Smooth muscle cell of the pulmonary artery (primary cell): ENCODE results near the gene HARS2. TPM values are rescaled to one million over a fixed set of nuclear protein-coding genes. Genes with fewer than 3 reads are reported as not detected.

ENCODE experiments used
- total RNA-seq: library from RNA; depleted of rRNA; stranded (reverse); fragments of >200 nt; gene quantifications from 2 replicates; pipeline ENCODE4 v1.2.3, GENCODE V29; 2014

The HARS2 gene, protein sequence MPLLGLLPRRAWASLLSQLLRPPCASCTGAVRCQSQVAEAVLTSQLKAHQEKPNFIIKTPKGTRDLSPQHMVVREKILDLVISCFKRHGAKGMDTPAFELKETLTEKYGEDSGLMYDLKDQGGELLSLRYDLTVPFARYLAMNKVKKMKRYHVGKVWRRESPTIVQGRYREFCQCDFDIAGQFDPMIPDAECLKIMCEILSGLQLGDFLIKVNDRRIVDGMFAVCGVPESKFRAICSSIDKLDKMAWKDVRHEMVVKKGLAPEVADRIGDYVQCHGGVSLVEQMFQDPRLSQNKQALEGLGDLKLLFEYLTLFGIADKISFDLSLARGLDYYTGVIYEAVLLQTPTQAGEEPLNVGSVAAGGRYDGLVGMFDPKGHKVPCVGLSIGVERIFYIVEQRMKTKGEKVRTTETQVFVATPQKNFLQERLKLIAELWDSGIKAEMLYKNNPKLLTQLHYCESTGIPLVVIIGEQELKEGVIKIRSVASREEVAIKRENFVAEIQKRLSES
- 23.7 and 28.0 TPM in 2 replicates for total RNA-seq

GRCh38 chr5:140690941-140691924, at the start of gene HARS2, which contains the start of gene HARS1:
HARS2 (plus strand) TSS chr5:140691455; CDS start chr5:140691649, 194 bp downstream.
HARS1 (minus strand) TSS chr5:140691370; CDS start chr5:140691304, 66 bp downstream.

GRCh38 chr5:140664359-140665119, 26.7 kb upstream of the HARS2 start, which contains the start of gene WDR55:
WDR55 (plus strand) TSS chr5:140664904; CDS start chr5:140664913, 9 bp downstream.

GRCh38 chr5:140673187-140673976, 17.9 kb upstream of the HARS2 start, which contains the start of gene DND1:
DND1 (minus strand) TSS chr5:140673576; CDS start chr5:140673542, 34 bp downstream.

DNA sequence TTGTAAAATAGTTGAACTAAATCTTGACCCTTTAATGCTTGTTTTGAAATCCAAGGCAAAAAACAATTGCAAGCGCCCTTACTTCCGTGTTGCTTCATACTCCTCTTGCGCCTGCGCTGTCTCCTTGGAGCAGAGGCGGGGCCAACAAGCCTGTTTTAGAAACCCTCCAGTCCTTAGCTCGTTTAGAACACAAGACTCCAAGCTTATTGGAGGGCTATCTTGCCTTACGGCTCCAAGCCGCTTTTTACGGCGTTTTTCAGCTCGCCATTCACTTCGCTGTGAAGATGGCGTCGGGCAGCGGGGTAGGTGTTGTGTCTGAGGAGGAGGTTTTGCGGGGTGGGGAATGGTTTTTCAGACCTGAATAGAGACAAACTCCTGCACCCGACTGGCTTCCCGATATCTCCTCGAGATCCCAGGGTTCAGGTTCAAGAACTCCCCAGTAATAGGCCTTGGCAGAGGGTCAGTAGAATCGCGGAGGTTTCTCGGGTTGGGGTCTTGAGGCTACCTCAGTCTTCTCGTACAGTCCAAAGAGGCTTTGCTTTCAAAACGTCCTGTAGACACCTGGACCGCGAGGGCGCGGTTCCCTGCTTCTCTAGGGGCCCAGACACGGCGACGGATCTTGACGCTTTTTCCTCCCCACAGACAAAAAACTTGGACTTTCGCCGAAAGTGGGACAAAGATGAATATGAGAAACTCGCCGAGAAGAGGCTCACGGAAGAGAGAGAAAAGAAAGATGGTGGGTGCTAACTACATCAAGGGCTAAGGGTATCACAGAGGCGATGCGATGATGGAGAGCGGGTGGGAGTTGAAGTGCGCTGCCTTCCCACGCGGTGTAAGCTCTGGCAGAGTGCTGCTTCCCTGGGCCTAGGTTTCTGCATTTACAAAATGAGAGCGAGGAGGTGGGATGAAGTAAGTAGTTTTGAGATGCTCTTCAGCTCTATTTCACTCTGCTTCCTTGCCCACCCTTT, 9.2 kb downstream of the HARS2 start, which contains the start of gene ZMAT2:
ZMAT2 (plus strand) TSS at position 271 of the 968 bp plus-strand sequence; CDS start at position 285, 14 bp downstream.

Other genes starting within 250 kb of the HARS2 start
- gene EIF4EBP3, start 143.8 kb upstream of the HARS2 start, total RNA-seq: 1.4 and 2.6 TPM in 2 replicates
- gene SRA1, start 134.0 kb upstream of the HARS2 start, total RNA-seq: 26.8 and 30.1 TPM in 2 replicates
- gene APBB3, start 126.9 kb upstream of the HARS2 start, total RNA-seq: 18.6 and 24.1 TPM in 2 replicates
- 38.0 and 39.9 TPM in 2 replicates for gene SLC35A4, start 126.6 kb upstream of the HARS2 start, total RNA-seq
- 4.8 and 5.2 TPM in 2 replicates for gene CD14, start 58.3 kb upstream of the HARS2 start, total RNA-seq
- gene TMCO6, start 52.0 kb upstream of the HARS2 start, total RNA-seq: 7.0 and 8.0 TPM in 2 replicates
- gene NDUFA2, start 43.8 kb upstream of the HARS2 start, total RNA-seq: 26.3 and 36.9 TPM in 2 replicates
- 47.7 and 52.2 TPM in 2 replicates for gene IK, start 43.6 kb upstream of the HARS2 start, total RNA-seq
- gene WDR55, start 26.6 kb upstream of the HARS2 start, total RNA-seq: 23.5 and 23.7 TPM in 2 replicates
- gene DND1, start 17.9 kb upstream of the HARS2 start, total RNA-seq: 0.07 and 0.13 TPM in 2 replicates
- 50.6 and 62.6 TPM in 2 replicates for gene HARS1, start 85 bp upstream of the HARS2 start, total RNA-seq
- 40.7 and 40.8 TPM in 2 replicates for gene ZMAT2, start 9.0 kb downstream of the HARS2 start, total RNA-seq
- 0.20 TPM in 1 of 2 replicates, not detected in the other for gene PCDHA1, start 94.7 kb downstream of the HARS2 start, total RNA-seq
- gene PCDHA2, start 103.4 kb downstream of the HARS2 start, total RNA-seq: 0.03 and 0.07 TPM in 2 replicates
- 0.20 and 0.39 TPM in 2 replicates for gene PCDHA3, start 109.6 kb downstream of the HARS2 start, total RNA-seq
- 0.59 and 0.69 TPM in 2 replicates for gene PCDHA4, start 115.6 kb downstream of the HARS2 start, total RNA-seq
- gene PCDHA5, start 130.2 kb downstream of the HARS2 start, total RNA-seq: 0.07 TPM in 2 replicates
- 0.76 and 0.91 TPM in 2 replicates for gene PCDHA6, start 136.5 kb downstream of the HARS2 start, total RNA-seq
- 1.4 and 1.7 TPM in 2 replicates for gene PCDHA7, start 142.8 kb downstream of the HARS2 start, total RNA-seq
- 0.07 and 0.26 TPM in 2 replicates for gene PCDHA8, start 149.7 kb downstream of the HARS2 start, total RNA-seq
- 0.07 and 0.10 TPM in 2 replicates for gene PCDHA9, start 156.9 kb downstream of the HARS2 start, total RNA-seq
- 0.26 and 0.50 TPM in 2 replicates for gene PCDHA10, start 164.4 kb downstream of the HARS2 start, total RNA-seq
- 0.23 and 0.33 TPM in 2 replicates for gene PCDHA11, start 177.5 kb downstream of the HARS2 start, total RNA-seq
- gene PCDHA12, start 183.9 kb downstream of the HARS2 start, total RNA-seq: 0.07 and 0.33 TPM in 2 replicates
- gene PCDHA13, start 190.7 kb downstream of the HARS2 start, total RNA-seq: 0.10 and 0.20 TPM in 2 replicates
- 0.07 and 0.26 TPM in 2 replicates for gene PCDHAC1, start 234.8 kb downstream of the HARS2 start, total RNA-seq